ENCODE results near the gene CREB3L1.
"Not testable (repeated sequence)": the region's sequence is repeated elsewhere in the genome, so short reads cannot be mapped to it uniquely, and the experiment has no call there.

Gene CREB3L1

DNA sequence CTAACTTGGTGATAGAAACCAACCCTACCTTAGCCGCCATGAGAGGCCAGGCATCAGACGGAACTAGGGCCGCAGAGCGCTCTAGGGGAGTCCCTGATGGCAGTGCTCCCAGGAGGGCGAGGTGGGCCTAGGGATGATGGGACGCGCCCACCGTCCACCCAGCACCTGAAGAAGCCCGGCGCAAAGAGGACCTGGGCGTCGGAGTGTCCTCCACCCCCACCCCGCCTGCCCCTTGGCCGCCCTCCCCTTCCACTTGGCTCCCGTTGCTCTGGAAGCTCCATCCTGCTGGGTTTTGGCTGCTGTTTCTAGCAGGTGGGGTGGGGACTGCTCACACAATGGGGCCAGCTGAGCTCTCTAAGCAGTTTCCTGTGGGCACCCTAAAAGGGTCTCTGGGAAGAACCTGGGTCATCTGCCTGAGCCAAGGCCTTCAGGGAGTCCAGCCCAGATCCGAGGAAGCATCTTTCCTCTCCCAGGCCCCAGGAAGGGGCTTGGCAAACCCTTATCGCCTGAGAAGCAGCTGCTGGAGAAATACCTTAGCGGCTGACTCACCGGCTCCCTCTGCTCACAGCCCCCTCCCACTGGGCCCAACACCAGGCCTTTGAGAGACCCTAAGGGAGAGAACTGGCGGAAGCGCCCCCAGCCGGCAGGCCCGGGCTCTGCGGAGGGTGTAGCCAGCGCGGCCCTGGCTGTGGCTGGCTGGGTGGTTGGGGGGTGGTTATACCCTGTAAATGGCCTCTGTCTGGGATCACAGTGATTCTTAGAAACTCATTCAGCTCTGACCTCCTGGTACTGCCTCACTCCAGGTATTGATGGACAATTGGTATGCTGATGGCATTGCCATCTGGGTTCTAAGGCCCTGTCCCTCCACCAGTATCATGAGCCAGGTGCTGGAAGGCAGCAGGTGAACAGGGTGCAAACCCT is 19.3 kb downstream of the CREB3L1 start:
- DNase-seq, result no peak

DNA sequence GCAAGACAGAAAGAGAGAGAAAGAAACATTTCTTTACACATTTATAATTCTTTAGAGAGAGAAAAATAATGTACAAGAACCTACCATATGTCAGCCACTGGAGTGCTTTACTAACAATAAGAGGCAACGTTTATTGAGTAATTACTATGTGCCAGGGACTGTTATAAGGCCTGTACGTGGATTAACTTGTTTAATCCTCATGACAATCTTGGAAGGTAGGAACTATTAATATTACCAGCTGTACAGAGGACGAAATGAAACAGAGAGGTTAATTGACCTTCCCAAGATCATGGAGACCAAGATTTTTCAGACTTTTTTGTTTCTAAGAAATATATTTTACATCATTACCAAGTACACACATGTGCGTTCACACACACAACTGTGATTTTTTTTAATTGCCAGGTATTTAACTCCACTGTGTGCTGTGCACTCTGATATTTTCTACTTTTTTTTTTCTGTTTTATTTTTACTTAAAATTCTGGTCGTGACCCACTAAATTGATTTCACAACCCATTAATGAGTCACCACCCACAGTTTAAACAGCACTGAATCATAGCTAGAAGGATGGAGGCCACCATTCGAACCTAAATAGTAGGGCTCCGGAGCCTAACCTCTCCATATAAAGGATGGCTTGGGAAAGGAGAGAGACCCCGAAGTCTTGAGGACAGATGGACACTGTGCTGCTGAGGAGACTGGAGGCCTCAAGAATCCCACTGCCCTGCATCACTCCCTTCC is 21.4 kb downstream of the CREB3L1 start:
- no peak for DNase-seq

DNA sequence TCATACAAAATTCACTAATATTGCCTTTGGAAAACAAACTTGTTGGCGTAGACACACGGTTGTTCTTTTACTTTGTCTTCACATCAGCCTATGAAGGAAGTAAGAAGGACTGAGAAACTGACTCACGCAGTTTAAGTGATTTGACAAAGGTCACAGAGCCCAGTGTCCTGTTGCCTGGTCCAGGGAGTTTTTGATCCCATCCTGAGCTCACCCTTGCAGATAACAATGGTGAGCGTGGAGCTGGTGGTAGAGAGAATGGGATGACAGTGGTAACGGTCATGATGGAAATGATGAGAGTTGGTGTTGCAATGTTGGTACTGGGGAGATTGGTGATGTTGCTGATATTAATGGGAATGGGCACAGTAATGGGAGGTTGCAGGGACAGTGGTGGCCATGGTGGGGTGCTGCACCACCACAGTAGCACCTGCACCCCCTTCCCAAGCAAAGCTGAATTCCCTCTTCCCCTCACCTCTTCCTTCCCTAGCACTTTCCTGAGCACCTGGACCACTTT is 22.0 kb downstream of the CREB3L1 start:
- DNase-seq, result no peak

DNA sequence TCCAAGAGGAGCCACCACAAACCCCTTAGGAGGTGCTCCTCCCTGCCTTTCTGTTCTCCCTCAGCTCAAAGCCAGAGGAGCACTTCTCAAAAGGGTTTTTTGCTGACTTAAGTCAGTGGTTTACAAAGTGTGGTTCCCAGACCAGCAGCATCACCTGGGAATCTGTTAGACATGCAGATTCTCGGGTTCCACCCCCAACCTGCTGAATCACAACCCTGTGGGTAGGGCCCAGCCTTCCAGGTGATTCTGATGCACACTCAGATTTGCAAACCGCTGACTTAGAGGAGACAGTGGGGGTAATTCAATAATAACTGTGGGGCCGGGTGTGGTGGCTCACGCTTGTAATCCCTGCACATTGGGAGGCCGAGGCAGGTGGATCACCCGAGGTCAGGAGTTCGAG is 22.8 kb downstream of the CREB3L1 start:
- no peak for DNase-seq

DNA sequence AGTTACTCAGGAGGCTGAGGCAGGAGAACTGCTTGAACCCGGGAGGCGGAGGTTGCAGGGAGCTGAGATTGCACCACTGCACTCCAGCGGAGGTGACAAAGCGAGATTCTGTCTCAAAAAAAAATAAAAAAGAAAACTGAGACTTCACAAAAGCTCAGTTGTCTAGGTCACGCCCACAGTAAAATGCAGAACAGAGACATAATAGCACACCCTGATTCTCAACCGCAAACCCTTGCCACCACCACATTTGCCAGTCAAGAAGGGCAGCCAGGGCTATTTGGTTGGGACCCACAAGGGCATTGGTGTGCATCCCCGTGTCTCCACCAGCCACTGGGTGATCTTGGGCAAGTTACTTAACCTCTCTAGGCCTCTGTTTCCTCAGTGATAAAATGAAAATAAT is 25.4 kb downstream of the CREB3L1 start:
- no peak for DNase-seq

DNA sequence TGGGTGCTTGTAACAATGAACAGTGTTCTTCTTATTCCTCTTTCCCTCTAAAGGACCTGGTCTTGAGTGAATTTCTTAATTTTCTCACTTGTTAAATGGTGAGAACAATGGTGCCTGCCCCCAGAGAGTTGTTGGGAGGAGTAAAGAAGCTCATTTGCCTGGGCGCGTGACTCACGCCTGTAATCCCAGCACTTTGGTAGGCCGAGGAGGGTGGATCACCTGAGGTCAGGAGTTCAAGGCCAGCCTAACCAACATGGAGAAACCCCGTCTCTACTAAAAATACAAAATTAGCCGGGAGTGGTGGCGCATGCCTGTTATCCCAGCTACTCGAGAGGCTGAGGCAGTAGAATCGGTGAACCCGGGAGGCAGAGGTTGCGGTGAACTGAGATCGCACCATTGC is 26.6 kb downstream of the CREB3L1 start:
- not testable (repeated sequence) for DNase-seq

DNA sequence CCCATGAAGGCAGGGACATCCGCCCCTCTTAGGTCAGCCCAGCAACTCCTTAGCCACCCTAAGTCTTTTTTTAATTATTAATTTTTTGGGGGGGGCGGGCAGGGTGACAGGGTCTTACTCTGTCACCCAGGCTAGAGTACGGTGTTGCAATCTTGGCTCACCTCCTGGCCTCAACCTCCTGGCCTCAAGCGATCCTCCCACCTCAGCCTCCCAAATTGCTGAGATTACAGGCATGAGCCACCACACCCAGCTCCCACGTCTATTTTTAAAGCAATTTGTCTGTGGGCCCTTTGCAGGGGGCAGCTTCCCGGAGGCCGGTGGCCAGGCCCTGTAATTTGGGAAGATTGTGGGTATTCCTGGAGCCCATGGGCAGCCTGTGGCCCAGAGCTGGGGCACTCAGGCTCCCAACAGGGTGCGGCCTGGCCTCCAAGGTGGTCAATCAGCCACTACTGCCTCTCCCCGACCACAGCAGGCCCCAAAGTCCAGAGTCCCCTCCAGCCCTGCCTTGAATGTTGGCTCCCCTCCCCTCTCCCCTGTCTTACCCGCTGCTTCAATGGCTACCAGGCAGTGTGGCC is 27.2 kb downstream of the CREB3L1 start:
- no peak for DNase-seq

DNA sequence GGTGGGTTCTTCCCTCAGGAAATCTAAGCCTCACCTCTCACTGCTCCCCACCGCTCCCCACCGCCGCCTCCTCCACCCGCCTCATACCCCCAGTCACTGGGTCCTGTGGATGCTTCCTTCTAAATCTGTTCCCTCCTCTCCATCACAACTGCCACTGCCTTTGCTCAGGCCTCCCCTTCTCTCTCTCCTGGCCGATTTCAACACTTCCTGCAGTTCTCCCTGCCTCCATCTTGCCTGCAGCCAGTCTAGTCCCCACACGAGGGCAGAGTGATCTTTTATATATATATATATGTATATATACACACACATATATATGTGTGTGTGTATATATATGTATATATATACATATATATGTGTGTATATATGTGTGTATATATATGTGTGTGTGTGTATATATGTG is 27.8 kb downstream of the CREB3L1 start:
- DNase-seq, result no peak

DNA sequence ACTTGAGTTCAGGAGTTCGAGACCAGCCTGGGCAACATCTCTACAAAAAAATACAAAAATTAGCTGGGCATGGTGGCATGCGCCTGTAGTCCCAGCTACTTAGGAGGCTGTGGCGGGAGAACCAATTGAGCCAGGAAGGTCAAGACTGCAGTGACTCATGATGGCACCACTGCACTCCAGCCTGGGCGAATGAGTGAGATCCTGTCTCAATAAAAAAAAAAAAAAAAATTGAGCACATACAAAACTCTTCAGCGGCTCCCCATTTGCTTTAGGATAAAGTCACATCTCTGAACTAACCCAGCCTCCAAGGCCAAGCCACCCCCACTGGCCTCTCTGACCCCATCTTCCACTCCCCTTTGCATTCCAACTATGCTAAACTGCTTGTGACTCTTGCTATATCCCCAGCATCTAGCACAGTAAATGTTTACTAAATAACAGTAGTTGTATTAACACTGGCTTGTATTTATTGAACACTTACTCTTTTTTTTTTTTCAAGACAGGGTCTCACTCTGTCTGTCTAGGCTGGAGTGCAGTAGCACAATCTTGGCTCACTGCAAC is 28.9 kb downstream of the CREB3L1 start:
- DNase-seq, result no peak

DNA sequence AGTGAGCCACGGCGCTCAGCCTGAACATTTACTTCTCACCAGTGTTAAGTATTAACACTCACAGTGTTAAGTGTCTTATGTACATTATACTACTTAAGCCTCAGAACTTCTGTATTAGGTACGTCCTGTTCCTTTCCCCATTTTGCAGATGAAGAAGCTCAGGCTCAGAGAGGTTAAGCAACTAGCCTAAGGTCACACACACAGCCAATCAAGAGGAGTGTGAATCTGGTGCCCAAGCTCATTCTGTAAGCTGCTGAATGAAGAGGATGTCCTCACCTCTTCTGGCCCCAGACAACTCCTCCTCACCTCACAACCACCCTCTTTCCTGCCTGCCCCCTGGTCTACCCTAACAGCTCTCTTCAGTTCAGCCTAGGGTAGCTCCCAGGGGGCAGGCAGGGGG is 29.9 kb downstream of the CREB3L1 start:
- no peak for DNase-seq

DNA sequence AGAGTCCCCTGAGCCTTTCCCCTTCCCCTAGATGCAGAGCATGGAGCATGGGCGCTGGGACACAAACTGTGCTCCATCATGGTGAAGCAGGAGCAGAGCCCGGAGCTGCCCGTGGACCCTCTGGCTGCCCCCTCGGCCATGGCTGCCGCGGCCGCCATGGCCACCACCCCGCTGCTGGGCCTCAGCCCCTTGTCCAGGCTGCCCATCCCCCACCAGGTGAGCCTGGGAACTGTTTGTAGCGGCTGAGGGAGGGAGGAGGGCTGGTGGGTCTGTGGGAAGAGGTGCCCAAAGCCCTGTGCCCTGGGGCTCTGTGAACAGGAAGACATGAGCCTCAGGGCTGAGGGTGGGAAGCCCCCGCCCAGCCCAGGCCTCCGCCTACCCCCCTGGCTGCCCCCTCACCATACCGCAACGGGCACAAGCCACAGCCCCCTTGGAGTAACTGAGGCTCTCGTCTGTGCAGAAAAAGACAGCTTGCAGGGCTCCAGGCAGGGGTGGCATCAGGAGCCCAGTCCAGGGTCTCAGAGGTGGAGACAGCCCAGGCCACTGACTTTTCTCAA is 30.4 kb downstream of the CREB3L1 start:
- DNase-seq, result no peak

DNA sequence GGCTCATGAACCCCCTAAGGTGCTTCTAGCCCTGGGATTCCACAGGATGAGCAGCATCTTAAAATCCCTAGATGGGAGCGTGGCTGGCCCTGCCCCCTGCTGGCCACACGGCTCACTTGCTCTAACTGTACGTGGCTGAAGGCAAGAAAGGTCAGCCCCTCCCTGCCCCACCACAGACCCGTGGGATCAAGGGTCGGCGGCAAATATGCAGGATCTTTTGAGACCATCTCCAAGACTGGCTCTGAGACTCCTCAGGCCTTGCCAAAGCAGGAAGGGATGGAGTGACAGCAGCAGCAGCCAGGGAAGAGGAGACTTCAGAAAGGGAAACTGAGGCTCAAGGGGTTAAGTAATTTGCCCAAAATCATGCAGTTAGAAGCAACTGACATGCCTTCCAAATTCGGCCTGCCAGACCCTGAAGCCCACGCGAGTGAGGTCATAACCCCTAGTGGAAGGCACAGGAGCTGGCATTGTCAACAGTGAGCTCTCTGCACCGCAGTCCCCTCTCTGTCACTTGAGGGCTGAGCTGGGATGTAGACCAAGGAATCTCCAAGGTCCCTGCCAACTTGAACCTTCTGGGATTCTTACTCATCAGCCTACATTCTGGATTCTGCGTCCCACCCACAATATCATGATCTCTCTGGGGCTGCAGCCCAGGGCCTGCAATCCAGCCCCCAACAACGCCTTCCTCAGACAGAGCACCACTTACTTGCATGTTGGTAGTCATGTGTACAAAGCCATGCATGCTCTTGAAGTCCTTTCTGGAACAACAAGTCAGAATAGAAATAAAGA is 31.4 kb downstream of the CREB3L1 start:
- peak; percentile 58 for DNase-seq

DNA sequence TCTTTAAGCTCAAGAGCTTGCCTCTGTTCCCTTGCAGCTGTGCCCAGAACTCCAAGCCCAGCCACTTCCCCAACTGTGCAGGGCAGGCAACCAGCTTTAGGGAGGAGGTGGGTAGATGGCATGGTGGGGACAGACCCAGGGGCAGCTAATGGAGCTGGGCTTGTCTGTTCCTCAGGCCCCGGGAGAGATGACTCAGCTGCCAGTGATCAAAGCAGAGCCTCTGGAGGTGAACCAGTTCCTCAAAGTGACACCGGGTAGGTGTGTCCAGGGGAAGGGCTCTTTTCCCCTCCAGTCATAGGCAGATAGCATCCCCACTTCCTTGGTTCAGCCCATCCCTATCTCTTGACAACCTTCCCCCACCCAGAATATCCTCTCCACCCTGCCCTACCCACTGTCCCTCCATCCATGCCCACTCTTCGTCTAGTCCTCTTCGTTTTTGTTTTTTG is 32.4 kb downstream of the CREB3L1 start:
- no peak for DNase-seq

DNA sequence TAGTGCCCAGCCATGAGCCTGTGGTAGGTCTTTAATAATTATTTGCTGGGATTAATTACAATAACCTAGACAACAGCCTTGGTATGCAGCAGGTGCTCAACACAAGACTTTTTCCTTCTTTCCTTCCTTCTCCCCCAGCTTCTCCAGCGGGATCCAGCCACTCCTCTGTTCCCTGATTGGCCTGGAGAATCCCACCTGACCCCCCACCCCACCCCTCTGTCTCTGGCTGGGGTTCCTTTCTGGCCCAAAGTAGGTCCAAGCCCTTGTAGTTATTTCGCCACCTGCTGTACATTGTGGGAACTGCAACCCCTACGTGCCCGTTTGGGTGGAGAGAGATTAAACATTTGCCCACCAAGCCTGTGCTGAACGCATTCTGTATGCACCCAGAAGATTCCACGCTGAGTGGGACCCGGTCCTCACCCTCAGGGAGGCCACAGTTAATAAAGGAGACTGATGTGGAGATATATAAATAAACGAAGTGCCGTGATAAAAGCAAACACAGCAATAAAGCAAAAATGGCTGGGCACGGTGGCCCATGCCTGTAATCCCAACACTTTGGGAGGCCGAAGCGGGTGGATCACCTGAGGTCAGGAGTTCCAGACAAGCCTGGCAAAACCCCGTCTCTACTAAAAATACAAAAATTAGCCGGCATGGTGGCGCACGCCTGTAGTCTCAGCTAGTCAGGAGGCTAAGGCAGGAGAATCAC is 37.7 kb downstream of the CREB3L1 start:
- DNase-seq, result peak; percentile 24

DNA sequence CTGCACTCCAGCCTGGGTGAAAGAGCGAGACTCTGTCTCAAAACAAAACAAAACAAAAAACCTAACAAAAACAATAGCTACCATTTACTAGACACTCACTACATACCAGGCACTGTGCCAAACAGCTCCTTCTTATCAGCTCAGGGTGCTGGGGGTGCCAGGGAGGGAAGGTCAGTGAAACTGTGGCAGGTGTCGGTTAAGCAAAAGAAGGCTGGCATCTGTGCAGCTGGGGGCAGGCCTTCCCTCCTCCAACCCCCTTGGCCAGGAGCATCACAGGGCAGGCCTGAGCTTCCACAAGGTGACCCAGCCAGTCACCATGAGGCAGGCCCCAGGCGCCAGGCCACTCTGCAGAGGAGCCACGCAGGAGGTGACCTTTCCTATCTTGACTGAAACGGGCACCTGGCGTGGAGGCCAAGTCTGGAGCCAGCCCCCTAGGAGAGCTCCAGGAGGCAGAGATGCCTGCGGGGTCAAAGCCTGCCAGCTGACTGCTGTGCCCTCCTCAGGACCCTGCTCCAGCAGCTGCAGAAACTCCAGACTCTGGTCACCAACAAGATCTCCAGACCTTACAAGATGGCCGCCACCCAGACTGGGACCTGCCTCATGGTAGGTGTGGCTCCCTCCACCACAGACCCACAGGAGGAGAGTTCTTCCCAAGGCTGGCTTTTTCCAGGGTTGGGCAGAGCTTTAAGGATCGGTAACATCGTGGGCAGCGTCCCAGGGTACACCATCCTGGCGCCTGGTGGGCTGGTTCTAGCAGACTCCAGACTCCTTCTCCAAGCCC is 38.5 kb downstream of the CREB3L1 start:
- DNase-seq, result no peak

DNA sequence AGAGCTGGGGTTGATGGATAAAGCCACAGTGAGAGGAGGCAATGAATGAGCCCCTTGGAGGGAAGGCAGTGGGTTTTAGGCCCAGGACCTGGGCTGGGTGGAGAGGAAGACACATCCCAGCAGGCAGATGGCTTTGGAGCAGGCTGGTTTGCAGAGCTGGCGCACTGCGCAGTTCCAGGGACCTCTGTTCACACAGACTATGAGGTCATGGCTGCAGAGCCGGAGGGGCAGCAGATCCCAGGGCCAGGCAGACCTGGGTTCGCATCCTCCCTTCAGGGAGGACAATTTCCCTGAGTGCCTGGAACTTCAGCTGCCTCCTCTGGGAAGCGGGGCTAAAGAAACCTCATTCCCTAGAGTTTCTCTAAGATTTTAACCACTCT is 41.6 kb downstream of the CREB3L1 start:
- no peak for DNase-seq

DNA sequence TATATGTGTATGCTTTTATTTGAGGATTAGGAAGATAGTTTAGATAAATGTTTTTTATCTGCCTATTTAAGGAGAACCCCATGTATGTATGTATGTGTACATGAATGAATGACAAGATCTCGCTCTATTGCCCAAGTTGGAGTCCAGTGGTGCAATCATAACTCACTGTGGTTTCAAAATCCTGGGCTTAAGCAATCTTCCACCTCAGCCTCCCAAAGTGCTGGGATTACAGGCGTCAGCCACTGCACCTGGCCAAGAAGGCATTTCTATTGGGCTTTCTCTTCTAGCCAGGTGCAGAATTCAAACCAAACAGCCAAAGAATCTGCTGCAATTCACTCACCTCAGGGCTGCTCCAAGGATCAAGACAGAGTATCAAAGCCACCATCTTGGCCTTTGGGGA is 44.3 kb downstream of the CREB3L1 start:
- no peak for DNase-seq

DNA sequence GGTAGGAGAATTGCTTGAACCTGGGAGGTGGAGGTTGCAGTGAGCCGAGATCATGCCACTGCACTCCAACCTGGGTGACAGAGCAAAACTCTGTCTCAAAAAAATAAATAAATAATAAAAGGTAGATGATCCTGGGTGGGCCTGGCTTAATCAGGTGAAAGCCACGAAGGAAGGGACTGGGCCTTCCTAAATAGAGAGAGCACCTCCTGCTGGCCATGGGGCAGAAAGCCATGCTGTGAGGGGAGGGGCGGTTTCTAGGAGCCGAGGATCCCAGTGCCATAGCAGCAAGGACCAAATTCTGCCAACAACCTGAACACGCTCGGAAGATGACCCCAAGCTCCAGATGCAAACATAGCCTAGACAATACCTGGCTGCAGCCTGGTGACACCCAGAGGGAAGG is 45.3 kb downstream of the CREB3L1 start:
- DNase-seq, result no peak

DNA sequence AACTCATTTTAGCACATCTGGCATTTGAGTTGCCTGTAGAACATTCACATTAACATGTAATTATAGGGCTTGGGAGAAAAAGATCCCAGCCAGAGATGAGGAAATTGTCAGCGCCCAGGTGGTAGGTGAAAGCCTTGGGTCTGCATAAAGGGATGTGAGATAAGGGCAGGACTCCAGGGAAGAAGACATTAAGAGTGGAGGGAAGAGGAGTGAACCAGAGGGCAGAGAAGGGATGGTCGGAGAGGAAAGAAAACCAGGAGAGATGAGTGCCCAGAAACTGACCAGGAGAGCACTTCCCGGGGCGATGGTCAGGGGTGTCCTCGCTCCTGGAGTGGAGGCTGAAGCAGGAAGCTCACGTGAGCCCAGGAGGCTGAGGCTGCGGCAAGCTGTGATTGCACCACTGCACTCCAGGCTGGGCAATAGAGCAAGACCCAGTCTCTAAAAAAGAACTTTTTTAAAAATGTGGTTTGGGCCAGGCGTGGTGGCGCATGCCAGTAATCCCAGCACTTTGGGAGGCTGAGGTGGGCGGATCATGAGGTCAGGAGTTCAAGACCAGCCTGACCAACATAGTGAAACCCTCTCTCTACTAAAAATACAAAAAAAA is 49.5 kb downstream of the CREB3L1 start:
- no peak for DNase-seq

DNA sequence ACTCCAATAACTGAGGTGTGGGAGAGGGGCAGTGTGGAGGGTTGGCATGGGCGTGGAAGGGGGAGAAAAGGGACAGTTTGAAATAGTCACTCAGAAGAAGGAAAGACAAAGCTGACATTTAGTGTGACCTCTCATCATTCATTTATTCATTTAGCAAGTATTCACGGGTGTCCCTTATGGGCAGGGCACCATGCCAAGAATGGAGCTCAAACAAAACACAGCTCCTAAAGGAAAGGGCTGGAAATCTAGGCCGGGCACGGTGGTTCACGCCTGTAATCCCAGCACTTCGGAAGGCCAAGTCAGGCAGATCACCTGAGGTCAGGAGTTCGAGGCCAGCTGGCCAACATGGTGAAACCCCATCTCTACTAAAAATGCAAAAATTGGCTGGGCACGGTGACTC is 50.4 kb downstream of the CREB3L1 start:
- DNase-seq, result no peak
